GM23338 (cell line): Measurements from ENCODE around the gene MCEE. TPM values are rescaled to one million over a fixed set of nuclear protein-coding genes. Genes with fewer than 3 reads are reported as not detected.

Experiments
- ATAC-seq: fragments of 200-7000 bp; cut with Tn5 transposase; 3 replicates; pipeline ENCODE4 v1.9.1; 2020
- DNase-seq: peaks from one replicate; pipeline ENCODE4 v3.0.0-alpha.2; 2015; ENCODE audit warnings: low spot score
- H2AFZ ChIP-seq: fragments of 200-600 bp; sonication (generic); 2 replicates; pipeline ENCODE4 v1.8.0; 2016; ENCODE audit warnings: antibody characterized with exemption, mild to moderate bottlenecking, moderate library complexity
- H3F3A ChIP-seq: fragments of 200-600 bp; sonication (generic); replicated peaks from 2 replicates; pipeline ENCODE4 v1.8.0; 2017; ENCODE audit warnings: antibody characterized with exemption, mixed run types, low read depth
- H3K27ac ChIP-seq: fragments of 200-600 bp; sonication (generic); 2 replicates; pipeline ENCODE4 v1.6.1; 2016; ENCODE audit warnings: low read depth
- H3K27me3 ChIP-seq: fragments of 200-600 bp; sonication (generic); 2 replicates; pipeline ENCODE4 v1.8.0; 2016; ENCODE audit warnings: mild to moderate bottlenecking, mixed run types, moderate library complexity; ENCODE audit not compliant: insufficient read depth
- H3K36me3 ChIP-seq: fragments of 200-600 bp; sonication (generic); 2 replicates; pipeline ENCODE4 v1.8.0; 2016; ENCODE audit warnings: mild to moderate bottlenecking; ENCODE audit not compliant: insufficient read depth
- H3K4me1 ChIP-seq: fragments of 200-600 bp; sonication (generic); 2 replicates; pipeline ENCODE4 v1.8.0; 2016; ENCODE audit warnings: mild to moderate bottlenecking, moderate library complexity; ENCODE audit not compliant: insufficient read depth
- H3K4me2 ChIP-seq: fragments of 200-600 bp; sonication (generic); 2 replicates; pipeline ENCODE4 v1.7.1; 2017; ENCODE audit warnings: mixed run types
- H3K4me3 ChIP-seq: fragments of 200-600 bp; sonication (generic); 2 replicates; pipeline ENCODE4 v1.6.1; 2016; ENCODE audit warnings: mixed run types
- H3K79me2 ChIP-seq: fragments of 200-600 bp; sonication (generic); replicated peaks from 2 replicates; pipeline ENCODE4 v1.8.0; 2017; ENCODE audit warnings: mild to moderate bottlenecking; ENCODE audit not compliant: insufficient read depth
- H3K9me2 ChIP-seq: fragments of 200-600 bp; sonication (generic); 2 replicates; pipeline ENCODE4 v1.8.0; 2017; ENCODE audit not compliant: insufficient read depth
- H4K20me1 ChIP-seq: fragments of 200-600 bp; sonication (generic); replicated peaks from 2 replicates; pipeline ENCODE4 v1.8.0; 2017; ENCODE audit warnings: mild to moderate bottlenecking; ENCODE audit not compliant: insufficient read depth
- H3K27ac Mint-ChIP-seq: 2 replicates; pipeline ENCODE4 v1.8.0; 2020; ENCODE audit warnings: inconsistent platforms, mild to moderate bottlenecking, moderate library complexity, mixed read lengths
- H3K27me3 Mint-ChIP-seq: 3 replicates; pipeline ENCODE4 v1.8.0; 2022; ENCODE audit warnings: low read depth, mild to moderate bottlenecking, moderate library complexity, mixed read lengths, inconsistent platforms; ENCODE audit not compliant: insufficient read depth, poor library complexity
- H3K36me3 Mint-ChIP-seq: 3 replicates; pipeline ENCODE4 v1.8.0; 2021; ENCODE audit warnings: low read depth, mild to moderate bottlenecking, inconsistent platforms, moderate library complexity, mixed read lengths
- H3K4me1 Mint-ChIP-seq: 3 replicates; pipeline ENCODE4 v1.8.0; 2020; ENCODE audit warnings: mild to moderate bottlenecking, inconsistent platforms, mixed read lengths
- H3K4me3 Mint-ChIP-seq: 3 replicates; pipeline ENCODE4 v1.8.0; 2021; ENCODE audit warnings: moderate library complexity, mild to moderate bottlenecking, inconsistent platforms, mixed read lengths
- H3K9me3 Mint-ChIP-seq: 3 replicates; pipeline ENCODE4 v1.8.0; 2020; ENCODE audit warnings: moderate library complexity, mild to moderate bottlenecking, inconsistent platforms, mixed read lengths
- CREB1 ChIP-seq: fragments of 250-450 bp; sonication (Bioruptor Pico); IDR thresholded peaks from 2 replicates; pipeline ENCODE4 v1.5.0; 2020; ENCODE audit warnings: low read depth, mild to moderate bottlenecking, moderate library complexity
- CTCF ChIP-seq, 2 experiments: fragments of 200-600 bp in 1 of 2; sonication (generic) in 1 of 2; conservative IDR thresholded peaks; 2 replicates each; pipeline versions ENCODE4 v1.5.1 to v1.6.1; 2016 to 2017; ENCODE audit warnings: antibody characterized with exemption in 2 of 2, low read depth in 2 of 2, mild to moderate bottlenecking in 2 of 2, moderate library complexity in 1 of 2
- ETS1 ChIP-seq: IDR thresholded peaks from 2 replicates; pipeline ENCODE4 v1.6.1; 2016; ENCODE audit warnings: antibody characterized with exemption
- EZH2 ChIP-seq: fragments of 200-600 bp; sonication (generic); IDR thresholded peaks from one replicate; pipeline ENCODE4 v1.8.0; 2017; ENCODE audit warnings: antibody characterized with exemption, mild to moderate bottlenecking, low read depth; ENCODE audit not compliant: unreplicated experiment
- EZH2phosphoT487 ChIP-seq: fragments of 200-600 bp; sonication (generic); IDR thresholded peaks from one replicate; pipeline ENCODE4 v1.8.1; 2018; ENCODE audit warnings: antibody characterized with exemption; ENCODE audit not compliant: unreplicated experiment
- JUNB ChIP-seq: IDR thresholded peaks from one replicate; pipeline ENCODE4 v1.6.1; 2016; ENCODE audit warnings: antibody characterized with exemption; ENCODE audit not compliant: unreplicated experiment
- NANOG ChIP-seq: IDR thresholded peaks from 2 replicates; pipeline ENCODE4 v1.6.1; 2016; ENCODE audit warnings: antibody characterized with exemption, borderline replicate concordance
- POLR2AphosphoS5 ChIP-seq: IDR thresholded peaks from 2 replicates; pipeline ENCODE4 v1.6.1; 2016; ENCODE audit warnings: antibody characterized with exemption, low read depth
- REST ChIP-seq: IDR thresholded peaks from one replicate; pipeline ENCODE4 v1.6.1; 2018; ENCODE audit warnings: antibody characterized with exemption; ENCODE audit not compliant: unreplicated experiment
- STAT1 ChIP-seq: IDR thresholded peaks from one replicate; pipeline ENCODE4 v1.6.1; 2016; ENCODE audit warnings: antibody characterized with exemption; ENCODE audit not compliant: unreplicated experiment
- ZNF114 ChIP-seq: fragments of 250-450 bp; sonication (Bioruptor Pico); IDR thresholded peaks from 2 replicates; pipeline ENCODE4 v1.5.0; 2020; ENCODE audit warnings: mild to moderate bottlenecking, moderate library complexity
- ZNF331 ChIP-seq: fragments of 250-450 bp; sonication (Bioruptor Pico); IDR thresholded peaks from 2 replicates; pipeline ENCODE4 v1.5.0; 2020; ENCODE audit warnings: low read depth, mild to moderate bottlenecking, moderate library complexity
- ZNF462 ChIP-seq: fragments of 250-450 bp; sonication (Bioruptor Pico); IDR thresholded peaks from 2 replicates; pipeline ENCODE4 v1.5.0; 2020; ENCODE audit warnings: mild to moderate bottlenecking, moderate library complexity
- polyA plus RNA-seq: library from polyadenylated mRNA; unstranded; fragments of >200 nt; fragmentation: Nextera tagmentation; extraction: Ambion mirVana; gene quantifications from 2 replicates; pipeline ENCODE4 v1.2.1, GENCODE V29; 2016
- total RNA-seq: library from RNA; depleted of rRNA; stranded (reverse); fragments of >200 nt; shearing (Covaris generic); gene quantifications from 2 replicates; pipeline ENCODE4 v1.2.3, GENCODE V29; 2014

Gene MCEE
- total and polyA plus RNA-seq, 2 experiments from 2014 or later = 8.4 to 26.2 TPM

- H3K27me3 Mint-ChIP-seq = peaks cover 4% of the 10 kb centered on the region
- Histone ChIP-seq H3K36me3 (peaks cover 12% of the 10 kb centered on the region), H3K4me3 (no peak overlapping the region), H3K27ac (no peak overlapping the region), H3K4me1 (no peaks in the 10 kb centered on the region), H3K27me3 (no peaks in the 10 kb centered on the region), H3K4me2 (no peak overlapping the region), H4K20me1 (peaks cover 6% of the 10 kb centered on the region; the same call in 1 of the 2 replicates), H3K79me2 (no peaks in the 10 kb centered on the region), H3F3A (no peaks in the 10 kb centered on the region), H3K9me2 (no peaks in the 10 kb centered on the region), H2AFZ (no peak overlapping the region)
- no peaks in the 10 kb centered on the region for H3K9me3 Mint-ChIP-seq
- peaks cover 25% of the 10 kb centered on the region for H3K36me3 Mint-ChIP-seq
- no peaks in the 10 kb centered on the region for H3K4me1 Mint-ChIP-seq
- no peak overlapping the region for H3K27ac Mint-ChIP-seq
- ATAC-seq (no peak), DNase-seq (no peak)
- no peak for TF ChIP-seq CREB1 (CRISPR knock-in tag)
- TF ChIP-seq ETS1 = no peak
- no peak for TF ChIP-seq ZNF114 (CRISPR knock-in tag)
- no peak for TF ChIP-seq NANOG
- TF ChIP-seq POLR2AphosphoS5 = no peak
- no peak for TF ChIP-seq ZNF462 (CRISPR knock-in tag)
- TF ChIP-seq EZH2phosphoT487 = no peak
- TF ChIP-seq REST = no peak
- no peak for TF ChIP-seq ZNF331 (CRISPR knock-in tag)
- no peak for TF ChIP-seq STAT1
- no peak for TF ChIP-seq CTCF (conservative IDR thresholded peaks at IDR 0.05; ENCODE audit: low read depth in 2 of 2)
- TF ChIP-seq JUNB = no peak
- no peak for TF ChIP-seq EZH2
- no peak overlapping the region for H3K4me3 Mint-ChIP-seq
These were observed 13.0 kb downstream of the MCEE start for GRCh38 chr2:71117063-71117462.
